ENCODE data around the gene SSTR5. TPM values are rescaled to one million over a fixed set of nuclear protein-coding genes. Genes with fewer than 3 reads are reported as not detected.

The SSTR5 gene
- total RNA-seq, 1 donor from 2014 or later, result not detected

DNA sequence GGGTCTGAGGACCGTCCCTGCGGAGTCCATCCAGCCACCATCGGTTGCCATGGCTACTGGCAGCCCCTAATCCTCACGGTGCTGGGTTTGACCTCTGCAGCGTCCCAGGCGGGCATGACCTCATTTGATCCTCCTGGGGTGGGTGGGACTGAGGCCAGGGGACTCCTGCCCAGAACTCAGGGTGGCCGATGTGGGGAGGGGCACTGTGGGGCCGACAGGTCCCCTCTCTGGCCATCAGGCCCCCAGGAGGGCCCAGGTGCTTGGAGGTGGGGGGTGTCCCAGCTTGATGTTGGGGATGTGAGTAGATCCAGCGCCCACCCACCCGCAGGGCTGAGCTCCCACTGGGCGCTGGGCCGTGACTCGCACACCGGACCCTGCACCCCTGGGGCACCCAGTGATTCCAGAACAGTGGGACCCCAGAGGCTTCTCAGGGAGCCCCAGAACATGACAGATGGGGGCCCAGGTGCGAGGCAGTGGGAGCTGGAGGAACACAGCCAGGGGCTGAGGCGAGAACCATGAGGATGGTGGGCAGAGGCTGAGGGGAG is 1.6 kb upstream of the SSTR5 start:
- peaks cover 17% of the 10 kb centered on the region for H3K27me3 Mint-ChIP-seq
- ChIA-PET POLR2A (no interaction called here), CTCF (no interaction called here)
- no peak overlapping the region for H3K27ac Mint-ChIP-seq
- no peaks in the 10 kb centered on the region for H3K36me3 Mint-ChIP-seq (ENCODE audit: low read depth)
- H3K4me3 Mint-ChIP-seq, result no peak overlapping the region
- TF ChIP-seq, protein P1, sequence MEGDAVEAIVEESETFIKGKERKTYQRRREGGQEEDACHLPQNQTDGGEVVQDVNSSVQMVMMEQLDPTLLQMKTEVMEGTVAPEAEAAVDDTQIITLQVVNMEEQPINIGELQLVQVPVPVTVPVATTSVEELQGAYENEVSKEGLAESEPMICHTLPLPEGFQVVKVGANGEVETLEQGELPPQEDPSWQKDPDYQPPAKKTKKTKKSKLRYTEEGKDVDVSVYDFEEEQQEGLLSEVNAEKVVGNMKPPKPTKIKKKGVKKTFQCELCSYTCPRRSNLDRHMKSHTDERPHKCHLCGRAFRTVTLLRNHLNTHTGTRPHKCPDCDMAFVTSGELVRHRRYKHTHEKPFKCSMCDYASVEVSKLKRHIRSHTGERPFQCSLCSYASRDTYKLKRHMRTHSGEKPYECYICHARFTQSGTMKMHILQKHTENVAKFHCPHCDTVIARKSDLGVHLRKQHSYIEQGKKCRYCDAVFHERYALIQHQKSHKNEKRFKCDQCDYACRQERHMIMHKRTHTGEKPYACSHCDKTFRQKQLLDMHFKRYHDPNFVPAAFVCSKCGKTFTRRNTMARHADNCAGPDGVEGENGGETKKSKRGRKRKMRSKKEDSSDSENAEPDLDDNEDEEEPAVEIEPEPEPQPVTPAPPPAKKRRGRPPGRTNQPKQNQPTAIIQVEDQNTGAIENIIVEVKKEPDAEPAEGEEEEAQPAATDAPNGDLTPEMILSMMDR (IDR thresholded peaks at IDR 0.05), result no peak
- H3K4me1 Mint-ChIP-seq, result no peaks in the 10 kb centered on the region
- no peak for DNase-seq
- intact Hi-C loops (cut with micrococcal nuclease), result no loop called here
- H3K9me3 Mint-ChIP-seq, result no peaks in the 10 kb centered on the region
- ATAC-seq (ENCODE audit: low read depth), result no peak

DNA sequence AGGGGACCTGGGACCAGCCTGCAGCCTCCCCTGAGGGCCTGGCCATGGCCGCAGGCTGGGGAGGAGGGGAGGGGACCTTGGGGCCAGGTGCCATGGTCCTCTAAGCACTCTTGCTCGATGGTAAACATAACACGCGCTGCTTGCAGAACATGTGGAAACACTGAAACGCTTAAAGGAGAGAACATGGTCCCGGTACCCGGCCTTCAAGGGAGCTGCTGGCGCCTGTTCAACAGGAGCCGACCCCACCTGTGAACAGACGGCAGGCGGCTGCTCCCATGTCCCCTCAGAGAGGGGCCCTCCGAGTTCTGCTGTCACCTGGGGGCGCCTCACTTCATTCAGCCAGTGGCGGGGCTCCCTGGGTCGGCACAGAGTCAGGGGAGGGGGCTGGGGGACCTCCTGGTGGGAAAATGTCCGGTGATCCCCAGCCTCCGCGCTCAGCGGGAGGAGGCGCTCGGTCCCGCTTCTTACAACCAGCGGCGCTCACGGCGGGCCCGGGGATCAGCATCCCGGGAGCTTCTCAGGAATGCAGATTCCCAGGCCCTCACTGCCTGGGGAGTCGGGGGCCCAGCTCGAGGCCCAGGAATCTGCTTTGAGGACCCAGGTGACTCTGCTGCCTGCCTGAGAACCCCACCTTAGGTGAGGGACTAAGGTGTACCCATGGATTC is 854 bp upstream of the SSTR5 start:
- intact Hi-C loops (cut with micrococcal nuclease), result no loop called here

DNA sequence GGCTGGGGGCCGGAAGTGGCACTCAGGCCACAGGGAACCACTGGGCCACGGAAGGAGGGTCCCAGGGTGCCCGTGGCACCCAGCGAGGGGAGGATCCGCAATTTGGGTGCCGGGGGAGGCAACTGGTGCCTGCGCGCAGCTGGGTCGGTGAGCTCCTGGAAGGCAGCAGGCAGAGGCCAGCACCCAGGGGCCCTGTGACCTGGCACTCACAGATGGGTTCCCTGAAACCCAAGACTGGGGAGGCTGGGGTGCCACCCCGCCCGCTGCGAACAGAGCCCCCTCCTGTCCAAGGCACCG is 663 bp downstream of the SSTR5 start:
- ATAC-seq (ENCODE audit: low read depth), result no peak
- CTCF ChIA-PET, result no interaction called here
- no peaks in the 10 kb centered on the region for H3K4me1 Mint-ChIP-seq

More for the DNA sequence above, 854 bp upstream of the SSTR5 start:
- TF ChIP-seq, protein P1 (IDR thresholded peaks at IDR 0.05), result no peak
- Mint-ChIP-seq H3K36me3 (ENCODE audit: low read depth) (no peaks in the 10 kb centered on the region), H3K4me1 (no peaks in the 10 kb centered on the region), H3K4me3 (no peak overlapping the region), H3K9me3 (no peaks in the 10 kb centered on the region), H3K27me3 (peaks cover 20% of the 10 kb centered on the region), H3K27ac (no peak overlapping the region)
- ChIA-PET POLR2A (no interaction called here), CTCF (no interaction called here)
- DNase-seq (no peak), ATAC-seq (ENCODE audit: low read depth) (no peak)

DNA sequence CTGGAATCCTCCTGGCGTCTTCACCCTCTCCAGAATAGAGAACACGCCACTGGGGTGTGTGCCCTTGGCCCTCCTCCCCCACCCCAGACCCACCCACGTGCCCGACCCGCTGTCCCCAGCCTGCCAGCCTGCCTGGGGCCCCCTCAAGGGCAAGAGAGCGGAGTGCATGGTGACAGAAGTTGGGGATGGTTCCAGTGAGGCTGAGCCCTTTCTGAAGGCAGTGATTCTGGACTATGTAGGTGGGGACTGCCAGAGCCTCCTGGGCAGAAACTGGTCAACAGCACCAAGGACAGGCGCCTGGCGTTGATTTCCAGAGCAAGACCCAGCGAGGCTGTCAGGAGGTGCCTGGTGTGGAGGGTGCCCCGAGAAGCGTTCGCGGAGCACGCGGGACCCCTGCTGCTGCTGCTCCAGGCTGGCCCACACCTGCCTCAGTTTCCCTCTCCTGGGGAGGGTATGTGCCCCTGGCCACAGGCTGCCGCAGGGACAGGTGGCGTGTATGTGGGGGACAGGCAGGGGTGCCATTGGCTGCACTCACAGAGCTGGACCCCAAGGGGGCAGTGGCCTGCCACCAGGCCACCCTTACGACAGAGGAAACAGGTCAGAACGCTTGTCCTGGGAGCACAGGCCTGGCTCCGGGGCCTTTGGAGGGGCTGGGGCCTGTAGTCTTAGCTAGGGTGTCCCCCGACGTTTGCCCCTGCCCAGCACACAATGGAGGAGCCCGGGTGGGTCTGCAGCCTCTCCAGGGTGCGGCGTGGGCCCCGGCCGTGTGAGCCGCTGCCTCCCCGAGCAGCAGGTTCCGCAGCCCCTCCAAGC is 1.2 kb downstream of the SSTR5 start:
- Mint-ChIP-seq H3K27me3 (peaks cover 18% of the 10 kb centered on the region), H3K9me3 (no peaks in the 10 kb centered on the region), H3K4me3 (no peak overlapping the region), H3K4me1 (no peaks in the 10 kb centered on the region), H3K27ac (no peak overlapping the region), H3K36me3 (ENCODE audit: low read depth) (no peaks in the 10 kb centered on the region)
- ChIA-PET POLR2A (no interaction called here), CTCF (no interaction called here)
- ATAC-seq (ENCODE audit: low read depth), result no peak
- DNase-seq, result no peak
- intact Hi-C loops (cut with micrococcal nuclease), result no loop called here
- TF ChIP-seq, protein P1 (IDR thresholded peaks at IDR 0.05), result no peak

More for the DNA sequence above, 663 bp downstream of the SSTR5 start:
- TF ChIP-seq, protein P1 (IDR thresholded peaks at IDR 0.05), result no peak
- Mint-ChIP-seq H3K4me3 (no peak overlapping the region), H3K27me3 (peaks cover 18% of the 10 kb centered on the region), H3K9me3 (no peaks in the 10 kb centered on the region), H3K27ac (no peak overlapping the region), H3K36me3 (ENCODE audit: low read depth) (no peaks in the 10 kb centered on the region)
- POLR2A ChIA-PET, result no interaction called here
- intact Hi-C loops (cut with micrococcal nuclease), result no loop called here
- no peak for DNase-seq

DNA sequence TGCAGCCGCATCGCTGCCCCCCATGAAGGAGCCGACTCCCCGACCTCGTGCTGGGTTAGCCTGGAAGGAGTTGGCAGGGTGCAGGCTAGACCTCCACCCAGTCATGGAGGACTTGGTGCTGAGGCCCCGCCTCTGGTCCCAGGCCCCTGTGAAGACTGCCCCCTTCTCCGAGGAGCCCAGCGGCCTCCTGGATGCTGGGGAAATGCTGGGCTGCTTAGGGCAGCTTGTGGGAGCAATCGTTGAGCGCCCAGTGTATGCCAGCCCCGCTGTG is 1.8 kb downstream of the SSTR5 start:
- Mint-ChIP-seq H3K9me3 (no peaks in the 10 kb centered on the region), H3K4me3 (no peak overlapping the region), H3K27me3 (peaks cover 18% of the 10 kb centered on the region), H3K4me1 (no peaks in the 10 kb centered on the region), H3K36me3 (ENCODE audit: low read depth) (no peaks in the 10 kb centered on the region), H3K27ac (no peak overlapping the region)
- ATAC-seq (ENCODE audit: low read depth) (no peak), DNase-seq (no peak)
- intact Hi-C loops (cut with micrococcal nuclease), result no loop called here
- TF ChIP-seq, protein P1 (IDR thresholded peaks at IDR 0.05), result no peak
- POLR2A ChIA-PET, result no interaction called here
- CTCF ChIA-PET, result no interaction called here
